Pancreas (tissue), 10 donors: ENCODE measurements around the gene ZNF768. TPM values are rescaled to one million over a fixed set of nuclear protein-coding genes. Genes with fewer than 3 reads are reported as not detected.

ENCODE experiments used
- ATAC-seq, 4 donors: fragments of 200-7000 bp; cut with Tn5 transposase; one replicate each; pipeline versions ENCODE4 v1.8.0 to v1.9.1; 2020; ENCODE audit warnings: mild to moderate bottlenecking in 4 of 4, moderate library complexity in 4 of 4
- DNase-seq, 6 donors: peaks; one replicate each; pipeline ENCODE4 v3.0.0-alpha.2; 2020
- FAIRE-seq: peaks from 2 replicates; lab custom pipeline; 2012; peaks lifted over from hg19 to GRCh38; lab: Jason Lieb, UNC
- H3K27ac ChIP-seq, 4 donors: fragments of 200-600 bp; sonication (generic); 1 replicate in 3 of 4; 2 replicates in 1 of 4; pipeline versions ENCODE4 v1.5.0 to v1.8.0; 2020
- H3K27me3 ChIP-seq, 4 donors: fragments of 200-600 bp; one replicate each; pipeline ENCODE4 v1.8.0; 2021
- H3K36me3 ChIP-seq, 3 donors: fragments of 200-600 bp; sonication (generic) in 1 of 3; one replicate each; pipeline versions ENCODE4 v1.5.0 to v1.8.0; 2020 to 2021
- H3K4me1 ChIP-seq, 3 donors: fragments of 200-600 bp; one replicate each; pipeline ENCODE4 v1.8.0; 2021
- H3K4me3 ChIP-seq, 4 donors: fragments of 200-600 bp; sonication (generic) in 2 of 4; one replicate each; pipeline versions ENCODE4 v1.5.0 to v1.8.0; 2020 to 2021
- H3K9me3 ChIP-seq, 4 donors: fragments of 200-600 bp; one replicate each; pipeline ENCODE4 v1.8.0; 2021
- WGBS, 2 donors: extraction: QIAGEN DNeasy Blood & Tissue Kit; methylation state at CpG; one replicate each; pipeline ENCODE4 v1.1.7; 2013; 5-methylcytosine and 5-hydroxymethylcytosine counted together
- intact Hi-C, 3 donors: fragments of 100-400 bp; cut with DNase I; formaldehyde crosslinking; loops; one replicate each; pipeline versions ENCODE4 v1.11.1 to v1.14.2; 2022
- polyA plus RNA-seq, 2 donors: library from polyadenylated mRNA; stranded (reverse); fragments of 200-250 nt; gene quantifications; one replicate each; pipeline ENCODE4 v1.2.3, GENCODE V29; 2013
- total RNA-seq, 6 donors: library from RNA; stranded (reverse); fragmentation: NEBNext Ultra II Directional in 4 of 6; extraction: Animal tissue kit (Norgen Biotek cat#: 25700) in 4 of 6; gene quantifications; one replicate each; pipeline versions ENCODE4 v1.2.1 to v1.2.4, GENCODE V29; 2021 to 2023
- TF ChIP-seq, protein P1 (sequence below), 4 donors: fragments of 200-600 bp; sonication (generic) in 3 of 4; IDR thresholded peaks; one replicate each; pipeline versions ENCODE4 v1.5.0 to v1.8.0; 2021; ENCODE audit warnings: antibody characterized with exemption in 4 of 4
- donor health status: healthy with polysubstance abuse.
- donor health status: DM: no; HTN: no; CAD: no; lungs with moderate emphysema.
- donor health status: DM: no; HTN: no; CAD: no.
- donor health status: control.
- donor health status: control.
- donor health status: Bipolar disorder and iron deficiency.
- donor health status: DM: yes; HTN: yes; CAD: no.
- donor health status: DM: no; HTN: no; CAD: no.
- donor health status: DM: no; HTN: no; CAD: no.
- donor health status: DM: yes; HTN: yes; CAD: no.

ZNF768 gene
- total and polyA plus RNA-seq, 8 donors: 11.7 to 31.4 (median 15.4) TPM

DNA sequence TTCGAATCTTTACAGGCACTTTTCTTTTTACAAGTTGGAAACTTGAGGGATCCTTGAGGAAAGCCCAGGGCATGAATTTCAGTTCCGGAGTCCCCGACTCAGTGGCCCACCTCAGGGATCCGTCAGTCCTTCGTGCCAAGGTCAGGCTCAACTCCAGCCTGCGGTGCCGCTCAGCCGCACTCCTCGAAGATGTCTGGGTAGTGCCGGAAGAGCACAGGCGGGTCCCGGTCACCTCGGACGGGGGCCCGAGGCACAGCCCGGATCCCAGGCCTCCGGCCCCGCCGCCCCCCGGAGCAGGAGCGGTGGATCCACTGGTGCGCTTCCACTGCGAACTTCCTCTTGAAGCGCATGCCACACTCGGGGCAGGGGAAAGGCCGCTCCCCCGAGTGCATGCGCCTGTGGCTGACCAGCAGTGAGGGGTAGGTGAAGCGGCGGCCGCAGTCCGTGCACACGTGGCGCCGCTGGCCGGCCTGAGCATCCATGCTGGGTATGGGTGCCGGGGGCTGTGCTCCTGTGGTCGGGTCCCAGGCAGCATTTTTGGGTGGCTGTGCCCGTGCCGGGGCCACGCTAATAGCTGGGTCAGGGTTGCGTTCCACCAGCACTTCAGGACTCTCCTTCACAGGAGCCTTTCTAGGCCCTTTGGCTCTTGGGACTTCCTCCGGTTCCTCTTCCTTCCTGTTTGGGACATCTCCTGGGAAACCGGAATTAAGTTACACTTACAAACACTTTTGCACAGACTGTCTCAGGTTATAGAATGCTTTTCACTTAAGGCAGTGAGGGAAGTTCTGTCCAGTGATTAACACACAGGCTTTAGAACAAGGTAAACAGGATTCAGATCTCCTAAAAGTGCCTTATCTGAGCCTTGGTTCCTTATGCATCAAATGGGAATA, 43.6 kb upstream of the ZNF768 start:
- peak in 2 of 6 donors; percentile 38 to 67 for DNase-seq
- H3K4me3 ChIP-seq: no peak overlapping the region

DNA sequence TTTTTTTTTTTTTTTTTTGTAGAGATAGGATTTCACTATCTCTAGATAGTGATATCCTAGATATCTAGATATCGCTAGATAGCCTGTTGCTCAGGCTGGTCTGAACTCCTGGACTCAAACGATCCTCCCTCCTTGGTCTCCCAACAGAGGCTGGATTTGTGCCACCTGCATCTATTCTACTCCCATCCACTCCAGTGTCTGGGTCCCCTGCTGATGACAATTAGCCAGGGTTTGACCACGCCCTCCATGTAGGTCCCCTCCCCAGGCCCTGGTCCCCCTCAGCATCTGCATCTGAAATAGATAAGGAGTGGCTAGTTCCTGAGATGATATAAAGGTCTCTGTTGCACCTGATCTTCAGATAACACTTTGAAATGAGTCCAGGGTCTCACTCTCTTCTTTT, 42.9 kb upstream of the ZNF768 start:
- Histone ChIP-seq H3K4me3 (no peak overlapping the region), H3K27me3 (no peaks in the 10 kb centered on the region), H3K27ac (no peak overlapping the region), H3K36me3 (no peaks in the 10 kb centered on the region), H3K9me3 (no peaks in the 10 kb centered on the region), H3K4me1 (peaks cover 0 to 12% (median 11%) of the 10 kb centered on the region in 3 donors)
- 95% methylated on average over 3 of the region's 3 CpGs for WGBS, 2 donors
- TF ChIP-seq, protein P1, sequence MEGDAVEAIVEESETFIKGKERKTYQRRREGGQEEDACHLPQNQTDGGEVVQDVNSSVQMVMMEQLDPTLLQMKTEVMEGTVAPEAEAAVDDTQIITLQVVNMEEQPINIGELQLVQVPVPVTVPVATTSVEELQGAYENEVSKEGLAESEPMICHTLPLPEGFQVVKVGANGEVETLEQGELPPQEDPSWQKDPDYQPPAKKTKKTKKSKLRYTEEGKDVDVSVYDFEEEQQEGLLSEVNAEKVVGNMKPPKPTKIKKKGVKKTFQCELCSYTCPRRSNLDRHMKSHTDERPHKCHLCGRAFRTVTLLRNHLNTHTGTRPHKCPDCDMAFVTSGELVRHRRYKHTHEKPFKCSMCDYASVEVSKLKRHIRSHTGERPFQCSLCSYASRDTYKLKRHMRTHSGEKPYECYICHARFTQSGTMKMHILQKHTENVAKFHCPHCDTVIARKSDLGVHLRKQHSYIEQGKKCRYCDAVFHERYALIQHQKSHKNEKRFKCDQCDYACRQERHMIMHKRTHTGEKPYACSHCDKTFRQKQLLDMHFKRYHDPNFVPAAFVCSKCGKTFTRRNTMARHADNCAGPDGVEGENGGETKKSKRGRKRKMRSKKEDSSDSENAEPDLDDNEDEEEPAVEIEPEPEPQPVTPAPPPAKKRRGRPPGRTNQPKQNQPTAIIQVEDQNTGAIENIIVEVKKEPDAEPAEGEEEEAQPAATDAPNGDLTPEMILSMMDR (IDR thresholded peaks at IDR 0.05): no peak
- no peak for FAIRE-seq
- intact Hi-C loops: no loop called here
- no peak for DNase-seq
- ATAC-seq: no peak

More for the DNA sequence above, 43.6 kb upstream of the ZNF768 start:
- FAIRE-seq: no peak
- Histone ChIP-seq H3K36me3 (no peaks in the 10 kb centered on the region), H3K27ac (peak overlapping the region in 3 of 4 donors; percentile 95 to 98 (median 98)), H3K27me3 (no peaks in the 10 kb centered on the region), H3K9me3 (no peaks in the 10 kb centered on the region), H3K4me1 (peaks cover 0 to 12% (median 11%) of the 10 kb centered on the region in 3 donors)
- ATAC-seq: no peak
- TF ChIP-seq, protein P1 (IDR thresholded peaks at IDR 0.05): no peak
- 88 to 90% methylated on average over 44 of the region's 44 CpGs for WGBS, 2 donors
- intact Hi-C loops: no loop called here

DNA sequence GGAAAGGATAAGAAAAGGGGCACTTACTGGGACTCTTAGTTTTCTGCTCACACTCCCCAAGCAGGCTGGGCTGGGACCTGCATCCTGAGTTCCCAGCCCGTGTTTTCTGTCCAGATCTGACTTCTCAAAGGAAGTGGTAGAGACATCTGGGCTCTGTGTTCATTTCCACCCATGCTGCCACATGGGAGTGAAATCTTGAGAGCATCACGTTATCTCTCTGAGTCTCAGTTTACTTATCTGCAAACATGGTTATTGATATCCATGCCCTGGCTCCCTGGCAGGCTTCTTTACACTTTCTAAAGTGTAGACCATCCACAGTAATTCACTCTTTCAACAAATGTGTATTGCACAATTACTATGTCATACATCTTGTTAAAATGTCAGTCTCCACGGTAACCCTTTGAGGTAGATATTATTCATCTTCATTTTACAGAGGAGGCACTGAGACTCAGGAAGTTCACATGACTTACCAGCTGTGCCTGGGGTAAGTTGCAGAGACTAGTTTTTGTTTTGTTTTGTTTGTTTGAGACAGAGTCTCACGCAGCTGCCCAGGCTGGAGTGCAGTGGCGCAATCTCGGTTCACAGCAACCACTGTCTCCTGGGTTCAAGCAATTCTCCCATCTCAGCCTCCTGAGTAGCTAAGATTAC, 41.7 kb upstream of the ZNF768 start:
- 62 to 66% methylated on average over 6 of the region's 6 CpGs for WGBS, 2 donors
- no peak for ATAC-seq
- no peaks in the 10 kb centered on the region for H3K27me3 ChIP-seq
- TF ChIP-seq, protein P1 (IDR thresholded peaks at IDR 0.05): no peak
- no peak for DNase-seq
- H3K9me3 ChIP-seq: no peaks in the 10 kb centered on the region
- H3K27ac ChIP-seq: peak overlapping the region in 2 of 4 donors; percentile 33 to 47
- intact Hi-C loops: no loop called here
- FAIRE-seq: no peak
- H3K4me1 ChIP-seq: peaks cover 0 to 12% (median 11%) of the 10 kb centered on the region in 3 donors
- no peak overlapping the region for H3K4me3 ChIP-seq
- H3K36me3 ChIP-seq: no peaks in the 10 kb centered on the region

DNA sequence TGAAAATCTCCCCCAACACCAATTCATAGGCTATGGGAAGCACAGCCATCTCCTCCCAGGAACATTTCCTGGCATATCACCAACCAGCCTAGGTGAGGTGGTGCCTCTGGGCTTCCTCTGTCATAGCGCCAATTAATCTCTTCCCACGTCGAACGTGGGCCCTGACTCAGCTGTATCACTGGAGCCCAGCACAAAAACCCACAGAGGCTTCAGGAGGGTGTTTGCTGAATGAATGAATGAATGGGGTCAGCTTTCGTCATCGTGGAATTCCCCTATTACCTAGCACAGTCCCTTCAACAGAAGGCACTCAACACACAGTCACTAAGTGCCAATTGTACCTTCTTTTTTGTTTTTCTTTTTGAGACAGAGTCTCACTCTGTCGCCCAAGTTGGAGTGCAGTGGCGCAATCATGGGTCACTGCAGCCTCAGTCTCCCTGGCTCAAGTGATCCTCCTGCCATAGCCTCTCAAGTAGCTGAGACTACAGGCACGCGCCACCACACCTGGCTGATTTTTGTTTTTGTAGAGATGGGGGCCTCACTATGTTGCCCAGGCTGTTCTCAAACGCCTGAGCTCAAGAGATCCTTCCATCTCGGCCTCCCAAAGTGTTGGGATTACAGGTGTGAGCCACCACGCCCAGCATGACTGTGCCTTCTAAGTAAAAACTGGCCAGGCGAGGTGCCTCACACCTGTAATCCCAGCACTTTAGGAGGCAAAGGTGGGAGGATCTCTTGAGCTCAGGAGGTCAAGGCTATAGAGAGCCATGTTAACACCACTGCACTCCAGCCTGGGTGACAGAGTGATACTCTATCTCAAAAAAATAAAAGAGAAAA, 41.0 kb upstream of the ZNF768 start:
- ATAC-seq (peak in 1 of 4 donors; percentile 3), FAIRE-seq (no peak), DNase-seq (no peak)
- no peak overlapping the region for H3K4me3 ChIP-seq
- H3K36me3 ChIP-seq: no peaks in the 10 kb centered on the region
- H3K4me1 ChIP-seq: peaks cover 0 to 8% (median 8%) of the 10 kb centered on the region in 3 donors
- TF ChIP-seq, protein P1 (IDR thresholded peaks at IDR 0.05): no peak
- H3K9me3 ChIP-seq: no peaks in the 10 kb centered on the region
- peak overlapping the region in 2 of 4 donors; percentile 33 to 47 for H3K27ac ChIP-seq
- 71 to 75% methylated on average over 14 of the region's 14 CpGs for WGBS, 2 donors
- no peaks in the 10 kb centered on the region for H3K27me3 ChIP-seq
- intact Hi-C loops: no loop called here
